Measurements from ENCODE around the gene SUPT4H1.

Gene SUPT4H1

GRCh38 chr17:58371300-58371950, 19.4 kb upstream of the SUPT4H1 start:
- DNase-seq (ENCODE audit: low read depth, low spot score), result no peak
- WGBS (ENCODE audit: insufficient coverage, insufficient read length), result no CpG with 5 or more reads among the region's 6 CpGs

GRCh38 chr17:58370716-58371115, 18.7 kb upstream of the SUPT4H1 start:
- no CpG with 5 or more reads among the region's 9 CpGs for WGBS (ENCODE audit: insufficient coverage, insufficient read length)
- H3K36me3 ChIP-seq (ENCODE audit: control insufficient read depth, insufficient read depth, low read length), result no peaks in the 10 kb centered on the region
- H3K27me3 ChIP-seq (ENCODE audit: control insufficient read depth, insufficient read depth, low read length), result no peaks in the 10 kb centered on the region
- H3K27ac ChIP-seq (ENCODE audit: low read length), result no peak overlapping the region
- H3K4me3 ChIP-seq (ENCODE audit: low read length), result no peak overlapping the region
- DNase-seq (ENCODE audit: low read depth, low spot score), result no peak
- H3K9me3 ChIP-seq (ENCODE audit: control insufficient read depth, insufficient read depth, low read length), result no peaks in the 10 kb centered on the region
- H3K4me1 ChIP-seq (ENCODE audit: control insufficient read depth, insufficient read depth, low read length), result no peaks in the 10 kb centered on the region

More at GRCh38 chr17:58371300-58371950, 19.4 kb upstream of the SUPT4H1 start:
- Histone ChIP-seq H3K27me3 (ENCODE audit: control insufficient read depth, insufficient read depth, low read length) (no peaks in the 10 kb centered on the region), H3K4me3 (ENCODE audit: low read length) (no peak overlapping the region), H3K36me3 (ENCODE audit: control insufficient read depth, insufficient read depth, low read length) (no peaks in the 10 kb centered on the region), H3K4me1 (ENCODE audit: control insufficient read depth, insufficient read depth, low read length) (peaks cover under 1% of the 10 kb centered on the region; the same call in 1 of the 2 replicates), H3K9me3 (ENCODE audit: control insufficient read depth, insufficient read depth, low read length) (no peaks in the 10 kb centered on the region), H3K27ac (ENCODE audit: low read length) (no peak overlapping the region)

GRCh38 chr17:58370309-58370708, 18.3 kb upstream of the SUPT4H1 start:
- no peaks in the 10 kb centered on the region for H3K36me3 ChIP-seq (ENCODE audit: control insufficient read depth, insufficient read depth, low read length)
- no peaks in the 10 kb centered on the region for H3K9me3 ChIP-seq (ENCODE audit: control insufficient read depth, insufficient read depth, low read length)
- H3K27me3 ChIP-seq (ENCODE audit: control insufficient read depth, insufficient read depth, low read length), result no peaks in the 10 kb centered on the region
- no CpG with 5 or more reads among the region's 5 CpGs for WGBS (ENCODE audit: insufficient coverage, insufficient read length)
- no peak overlapping the region for H3K4me3 ChIP-seq (ENCODE audit: low read length)
- H3K4me1 ChIP-seq (ENCODE audit: control insufficient read depth, insufficient read depth, low read length), result no peaks in the 10 kb centered on the region
- H3K27ac ChIP-seq (ENCODE audit: low read length), result no peak overlapping the region
- DNase-seq (ENCODE audit: low read depth, low spot score), result no peak

GRCh38 chr17:58369214-58370031, 17.4 kb upstream of the SUPT4H1 start:
- WGBS (ENCODE audit: insufficient coverage, insufficient read length), result no CpG with 5 or more reads among the region's 5 CpGs
- H3K4me3 ChIP-seq (ENCODE audit: low read length), result no peak overlapping the region
- no peaks in the 10 kb centered on the region for H3K36me3 ChIP-seq (ENCODE audit: control insufficient read depth, insufficient read depth, low read length)
- no peaks in the 10 kb centered on the region for H3K27me3 ChIP-seq (ENCODE audit: control insufficient read depth, insufficient read depth, low read length)
- no peaks in the 10 kb centered on the region for H3K9me3 ChIP-seq (ENCODE audit: control insufficient read depth, insufficient read depth, low read length)
- H3K4me1 ChIP-seq (ENCODE audit: control insufficient read depth, insufficient read depth, low read length), result no peaks in the 10 kb centered on the region
- H3K27ac ChIP-seq (ENCODE audit: low read length), result no peak overlapping the region
- no peak for DNase-seq (ENCODE audit: low read depth, low spot score)

- Histone ChIP-seq H3K4me1 (ENCODE audit: control insufficient read depth, insufficient read depth, low read length) (no peaks in the 10 kb centered on the region), H3K27me3 (ENCODE audit: control insufficient read depth, insufficient read depth, low read length) (no peaks in the 10 kb centered on the region), H3K9me3 (ENCODE audit: control insufficient read depth, insufficient read depth, low read length) (no peaks in the 10 kb centered on the region), H3K36me3 (ENCODE audit: control insufficient read depth, insufficient read depth, low read length) (no peaks in the 10 kb centered on the region), H3K27ac (ENCODE audit: low read length) (no peak overlapping the region), H3K4me3 (ENCODE audit: low read length) (no peak overlapping the region)
- WGBS (ENCODE audit: insufficient coverage, insufficient read length), result no CpG with 5 or more reads among the region's 3 CpGs
- no peak for DNase-seq (ENCODE audit: low read depth, low spot score)
These were observed 16.8 kb upstream of the SUPT4H1 start for GRCh38 chr17:58368860-58369213.

- Histone ChIP-seq H3K9me3 (ENCODE audit: control insufficient read depth, insufficient read depth, low read length) (no peaks in the 10 kb centered on the region), H3K4me3 (ENCODE audit: low read length) (no peak overlapping the region), H3K36me3 (ENCODE audit: control insufficient read depth, insufficient read depth, low read length) (no peaks in the 10 kb centered on the region), H3K27me3 (ENCODE audit: control insufficient read depth, insufficient read depth, low read length) (no peaks in the 10 kb centered on the region), H3K27ac (ENCODE audit: low read length) (no peak overlapping the region), H3K4me1 (ENCODE audit: control insufficient read depth, insufficient read depth, low read length) (no peaks in the 10 kb centered on the region)
- no peak for DNase-seq (ENCODE audit: low read depth, low spot score)
- no CpG with 5 or more reads among the region's 3 CpGs for WGBS (ENCODE audit: insufficient coverage, insufficient read length)
These were observed 15.5 kb upstream of the SUPT4H1 start for GRCh38 chr17:58367461-58367860.

- DNase-seq (ENCODE audit: low read depth, low spot score), result no peak
- H3K27ac ChIP-seq (ENCODE audit: low read length), result no peak overlapping the region
- no CpG with 5 or more reads among the region's 5 CpGs for WGBS (ENCODE audit: insufficient coverage, insufficient read length)
- H3K27me3 ChIP-seq (ENCODE audit: control insufficient read depth, insufficient read depth, low read length), result no peaks in the 10 kb centered on the region
- H3K36me3 ChIP-seq (ENCODE audit: control insufficient read depth, insufficient read depth, low read length), result no peaks in the 10 kb centered on the region
- H3K9me3 ChIP-seq (ENCODE audit: control insufficient read depth, insufficient read depth, low read length), result no peaks in the 10 kb centered on the region
- H3K4me1 ChIP-seq (ENCODE audit: control insufficient read depth, insufficient read depth, low read length), result no peaks in the 10 kb centered on the region
- H3K4me3 ChIP-seq (ENCODE audit: low read length), result no peak overlapping the region
These were observed 14.1 kb upstream of the SUPT4H1 start for GRCh38 chr17:58365980-58366595.

- H3K27me3 ChIP-seq (ENCODE audit: control insufficient read depth, insufficient read depth, low read length), result no peaks in the 10 kb centered on the region
- H3K4me1 ChIP-seq (ENCODE audit: control insufficient read depth, insufficient read depth, low read length), result no peaks in the 10 kb centered on the region
- no peak overlapping the region for H3K4me3 ChIP-seq (ENCODE audit: low read length)
- DNase-seq (ENCODE audit: low read depth, low spot score), result no peak
- H3K27ac ChIP-seq (ENCODE audit: low read length), result no peak overlapping the region
- no peaks in the 10 kb centered on the region for H3K9me3 ChIP-seq (ENCODE audit: control insufficient read depth, insufficient read depth, low read length)
- no peaks in the 10 kb centered on the region for H3K36me3 ChIP-seq (ENCODE audit: control insufficient read depth, insufficient read depth, low read length)
These were observed 13.4 kb upstream of the SUPT4H1 start for GRCh38 chr17:58365185-58365979.

GRCh38 chr17:58364270-58364942, 12.4 kb upstream of the SUPT4H1 start:
- Histone ChIP-seq H3K36me3 (ENCODE audit: control insufficient read depth, insufficient read depth, low read length) (no peaks in the 10 kb centered on the region), H3K27me3 (ENCODE audit: control insufficient read depth, insufficient read depth, low read length) (no peaks in the 10 kb centered on the region), H3K27ac (ENCODE audit: low read length) (no peak overlapping the region), H3K9me3 (ENCODE audit: control insufficient read depth, insufficient read depth, low read length) (no peaks in the 10 kb centered on the region), H3K4me1 (ENCODE audit: control insufficient read depth, insufficient read depth, low read length) (no peaks in the 10 kb centered on the region), H3K4me3 (ENCODE audit: low read length) (no peak overlapping the region)
- WGBS (ENCODE audit: insufficient coverage, insufficient read length), result no CpG with 5 or more reads among the region's 7 CpGs
- no peak for DNase-seq (ENCODE audit: low read depth, low spot score)
